Neural cell (in vitro differentiated cells): Measurements from ENCODE around the gene APLNR.

ENCODE experiments used
- EP300 ChIP-seq: fragments of 450-650 bp; conservative IDR thresholded peaks from 2 replicates; pipeline ENCODE4 v1.6.1; 2014; ENCODE audit warnings: antibody characterized with exemption, mild to moderate bottlenecking, moderate library complexity; ENCODE audit not compliant: poor library complexity, severe bottlenecking
- RAD21 ChIP-seq: fragments of 450-650 bp; conservative IDR thresholded peaks from 2 replicates; pipeline ENCODE4 v1.6.1; 2014; ENCODE audit warnings: antibody characterized with exemption, mild to moderate bottlenecking, moderate library complexity
- TAF1 ChIP-seq: IDR thresholded peaks from 2 replicates; pipeline ENCODE4 v1.6.1; 2012; ENCODE audit warnings: low read depth

GRCh38 chr11:57192316-57192715, 44.7 kb downstream of the APLNR start:
- no peak for TF ChIP-seq EP300
- no peak for TF ChIP-seq RAD21
- TF ChIP-seq TAF1 = no peak
